ENCODE measurements around the gene THAP8. TPM values are rescaled to one million over a fixed set of nuclear protein-coding genes. Genes with fewer than 3 reads are reported as not detected.
"Not testable (repeated sequence)": the region's sequence is repeated elsewhere in the genome, so short reads cannot be mapped to it uniquely, and the experiment has no call there.

THAP8 gene
- total RNA-seq, 2 experiments from 2014 or later: 0.38 to 0.53 TPM

GRCh38 chr19:36041831-36042230 is 12.3 kb downstream of the THAP8 start:
- ChIA-PET CTCF (no interaction called here), POLR2A (no interaction called here)
- H3K27ac Mint-ChIP-seq: no peak overlapping the region
- H3K27ac ChIP-seq (ENCODE audit: low read depth in 1 of 2, low read length in 2 of 2): no peak overlapping the region
- no peaks in the 10 kb centered on the region for H3K9me3 Mint-ChIP-seq
- H3K36me3 Mint-ChIP-seq (ENCODE audit: low read depth): peaks cover 23% of the 10 kb centered on the region
- no peak overlapping the region for H3K4me3 Mint-ChIP-seq
- no peak for TF ChIP-seq CTCF (IDR thresholded peaks at IDR 0.05)
- H3K4me3 ChIP-seq (ENCODE audit: low read length): no peak overlapping the region
- intact Hi-C loops (cut with DNase I, micrococcal nuclease): no loop called here
- no peak for DNase-seq
- peaks cover 7% of the 10 kb centered on the region for H3K4me1 Mint-ChIP-seq (ENCODE audit: low read depth)
- peaks cover 3% of the 10 kb centered on the region for H3K36me3 ChIP-seq (ENCODE audit: insufficient read depth, low read length)
- no peaks in the 10 kb centered on the region for H3K9me3 ChIP-seq (ENCODE audit: control insufficient read depth in 1 of 2, insufficient read depth in 1 of 2, low read length in 2 of 2)
- H3K4me1 ChIP-seq (ENCODE audit: insufficient read depth, low read length): peaks cover 8% of the 10 kb centered on the region
- ATAC-seq (ENCODE audit: poor library complexity): no peak
- no peaks in the 10 kb centered on the region for H3K27me3 ChIP-seq (ENCODE audit: control insufficient read depth in 1 of 2, insufficient read depth in 2 of 2, low read length in 2 of 2)
- H3K27me3 Mint-ChIP-seq: no peaks in the 10 kb centered on the region

- intact Hi-C loops (cut with DNase I, micrococcal nuclease); CTCF ChIA-PET; DNase-seq; H3K27me3 Mint-ChIP-seq; H3K36me3 ChIP-seq (ENCODE audit: insufficient read depth, low read length); H3K9me3 ChIP-seq (ENCODE audit: control insufficient read depth in 1 of 2, insufficient read depth in 1 of 2, low read length in 2 of 2); H3K4me3 ChIP-seq (ENCODE audit: low read length); H3K27ac Mint-ChIP-seq; H3K27me3 ChIP-seq (ENCODE audit: control insufficient read depth in 1 of 2, insufficient read depth in 2 of 2, low read length in 2 of 2); POLR2A ChIA-PET; H3K27ac ChIP-seq (ENCODE audit: low read depth in 1 of 2, low read length in 2 of 2); ATAC-seq (ENCODE audit: poor library complexity); H3K9me3 Mint-ChIP-seq; H3K4me3 Mint-ChIP-seq: not testable (repeated sequence)
- peaks cover 10% of the 10 kb centered on the region for H3K4me1 Mint-ChIP-seq (ENCODE audit: low read depth)
- peaks cover 15% of the 10 kb centered on the region for H3K4me1 ChIP-seq (ENCODE audit: insufficient read depth, low read length)
- peaks cover 17% of the 10 kb centered on the region for H3K36me3 Mint-ChIP-seq (ENCODE audit: low read depth)
These were observed 13.0 kb downstream of the THAP8 start for GRCh38 chr19:36041092-36041491.

- H3K4me1 Mint-ChIP-seq (ENCODE audit: low read depth): peaks cover 16% of the 10 kb centered on the region
- no peak for TF ChIP-seq CTCF (IDR thresholded peaks at IDR 0.05)
- DNase-seq (no peak), ATAC-seq (ENCODE audit: poor library complexity) (no peak)
- POLR2A ChIA-PET: no interaction called here
- H3K4me1 ChIP-seq (ENCODE audit: insufficient read depth, low read length): peaks cover 21% of the 10 kb centered on the region
- H3K9me3 Mint-ChIP-seq: no peaks in the 10 kb centered on the region
- CTCF ChIA-PET: no interaction called here
- H3K27ac Mint-ChIP-seq: no peak overlapping the region
- no peak overlapping the region for H3K4me3 Mint-ChIP-seq
- H3K27ac ChIP-seq (ENCODE audit: low read depth in 1 of 2, low read length in 2 of 2): no peak overlapping the region
- intact Hi-C loops (cut with DNase I, micrococcal nuclease): no loop called here
- no peak overlapping the region for H3K4me3 ChIP-seq (ENCODE audit: low read length)
- H3K27me3 Mint-ChIP-seq: no peaks in the 10 kb centered on the region
- H3K9me3 ChIP-seq (ENCODE audit: control insufficient read depth in 1 of 2, insufficient read depth in 1 of 2, low read length in 2 of 2): no peaks in the 10 kb centered on the region
- H3K36me3 ChIP-seq (ENCODE audit: insufficient read depth, low read length): peaks cover 3% of the 10 kb centered on the region
- no peaks in the 10 kb centered on the region for H3K27me3 ChIP-seq (ENCODE audit: control insufficient read depth in 1 of 2, insufficient read depth in 2 of 2, low read length in 2 of 2)
- H3K36me3 Mint-ChIP-seq (ENCODE audit: low read depth): peaks cover 11% of the 10 kb centered on the region
These were observed 13.6 kb downstream of the THAP8 start for GRCh38 chr19:36040495-36040894.

Data from CD4-positive, alpha-beta T cell (primary cell).